UCSD-AML1 (cell line): Measurements from ENCODE around the gene GOLGA1.
"Not testable (repeated sequence)": the region's sequence is repeated elsewhere in the genome, so short reads cannot be mapped to it uniquely, and the experiment has no call there.

Experiments used
- DNase-seq: peaks from one replicate; lab custom pipeline; 2025; ENCODE audit not compliant: unreplicated experiment; lab: John Stamatoyannopoulos, UW

Gene GOLGA1

DNA sequence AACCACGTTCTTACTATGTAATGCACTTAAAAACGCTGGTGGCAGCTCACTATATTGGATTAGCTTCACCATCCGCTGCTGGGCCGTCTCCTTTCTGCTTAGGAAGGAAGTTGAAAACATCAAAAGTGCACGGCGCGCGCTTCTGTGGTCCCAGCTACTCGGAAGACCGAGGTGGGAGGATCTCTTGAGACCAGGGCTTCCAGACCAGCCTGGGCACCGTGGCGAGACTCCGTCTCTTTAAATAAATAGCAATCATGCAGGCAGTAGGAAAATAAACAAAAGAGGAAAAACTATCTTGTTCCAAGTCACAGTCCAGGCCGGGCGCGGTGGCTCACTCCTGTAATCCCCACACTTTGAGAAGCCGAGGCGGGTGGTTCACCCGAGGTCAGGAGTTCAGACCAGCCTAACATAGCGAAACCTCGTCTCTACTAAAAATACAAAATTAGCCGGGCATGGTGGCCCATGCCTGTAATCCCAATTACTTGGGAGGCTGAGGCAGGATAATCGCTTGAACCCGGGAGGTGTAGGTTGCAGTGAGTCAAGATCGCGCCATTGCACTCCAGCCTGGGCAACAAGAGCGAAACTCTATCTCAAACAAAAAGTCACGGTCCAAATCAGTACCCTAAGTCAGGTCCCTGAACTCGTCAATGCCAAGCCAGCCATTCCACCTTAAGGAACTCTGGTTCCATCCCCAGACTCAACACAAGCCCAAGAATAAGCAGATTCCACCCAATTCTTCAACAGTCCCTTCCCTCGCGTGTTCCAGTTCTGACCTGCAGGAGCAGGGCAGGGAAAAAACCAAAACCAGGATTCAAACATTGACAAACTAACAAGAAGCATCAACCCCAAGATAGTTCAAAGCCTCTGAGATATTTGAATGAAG, 1.0 kb upstream of the GOLGA1 start:
- DNase-seq, result peak; percentile 74

- DNase-seq, result no peak
Measured at GRCh38 chr9:124940521-124940893, 376 bp downstream of the GOLGA1 start.

- no peak for DNase-seq
Measured at GRCh38 chr9:124939944-124940343, 939 bp downstream of the GOLGA1 start.

DNA sequence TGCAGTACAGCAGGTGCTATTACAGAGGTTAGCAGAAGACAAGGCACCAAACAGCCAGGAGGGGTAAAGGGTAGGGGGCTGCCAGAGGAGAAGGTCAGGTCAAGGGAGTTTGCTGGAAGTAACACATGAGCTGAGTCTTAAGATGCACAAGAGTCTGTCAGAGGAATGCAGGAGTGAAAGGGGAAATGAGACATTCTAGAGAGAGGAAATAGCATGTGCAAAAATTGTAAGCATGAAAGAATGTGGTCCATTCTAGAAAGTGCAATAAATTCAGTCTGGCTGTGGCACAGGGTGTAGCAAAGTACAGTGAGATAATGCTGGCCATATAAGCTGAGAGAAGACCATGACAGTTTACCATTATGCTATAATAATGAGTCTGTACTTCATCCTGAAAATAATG, 6.6 kb downstream of the GOLGA1 start:
- no peak for DNase-seq

DNA sequence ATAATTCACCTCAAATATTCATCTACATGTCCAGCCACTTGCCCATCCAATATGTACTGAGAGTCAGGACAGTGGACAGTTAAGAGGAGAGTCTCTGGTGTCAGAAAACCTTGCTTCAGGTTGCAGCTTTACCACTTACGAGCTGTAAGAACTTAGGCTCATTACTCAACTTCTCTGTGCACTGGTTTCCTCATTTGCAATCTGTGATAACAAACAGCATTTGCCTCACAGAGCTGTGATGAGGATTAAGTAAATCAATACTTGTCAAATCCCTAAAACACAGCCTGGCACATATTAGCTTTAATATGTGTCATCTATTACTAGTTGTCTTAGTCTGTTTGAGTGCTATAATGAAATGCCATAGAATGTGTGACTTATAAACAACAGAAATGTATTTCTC, 8.6 kb downstream of the GOLGA1 start:
- DNase-seq, result no peak

GRCh38 chr9:124929464-124929863, 11.4 kb downstream of the GOLGA1 start:
- no peak for DNase-seq

- no peak for DNase-seq
Measured at GRCh38 chr9:124928116-124928515, 12.8 kb downstream of the GOLGA1 start.

- not testable (repeated sequence) for DNase-seq
Measured at GRCh38 chr9:124920394-124920793, 20.5 kb downstream of the GOLGA1 start.

DNA sequence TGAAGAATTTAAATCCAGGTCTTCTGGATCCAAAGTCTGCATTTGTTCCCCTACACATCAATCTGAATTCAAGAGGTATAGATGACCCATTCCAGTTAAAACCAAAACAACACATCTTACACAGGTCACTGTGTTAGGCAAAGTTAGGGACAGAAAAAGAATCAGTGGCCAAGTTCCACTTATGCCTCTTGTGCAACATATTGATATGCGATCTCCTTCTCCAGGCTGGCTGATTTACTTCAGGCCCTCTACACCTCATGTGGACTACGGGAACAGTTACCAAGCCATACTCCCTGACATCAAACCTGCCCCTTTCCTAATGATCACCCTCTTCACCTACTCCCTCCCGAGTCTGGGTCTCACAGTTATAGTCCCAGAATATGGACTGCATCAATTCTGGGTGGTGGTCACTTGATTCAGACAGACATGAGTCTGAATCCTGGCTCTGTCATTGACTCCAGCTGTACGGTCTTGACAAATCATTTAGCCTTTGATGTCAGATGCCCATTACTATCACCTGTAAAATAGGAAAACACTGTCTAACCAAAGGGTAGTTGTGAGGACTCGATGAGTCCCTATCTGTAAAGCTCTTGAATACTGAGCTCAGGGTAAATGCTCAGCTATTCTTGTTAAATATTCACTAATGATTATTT, 26.0 kb downstream of the GOLGA1 start:
- DNase-seq, result no peak

GRCh38 chr9:124913378-124913777, 27.5 kb downstream of the GOLGA1 start:
- DNase-seq, result no peak

DNA sequence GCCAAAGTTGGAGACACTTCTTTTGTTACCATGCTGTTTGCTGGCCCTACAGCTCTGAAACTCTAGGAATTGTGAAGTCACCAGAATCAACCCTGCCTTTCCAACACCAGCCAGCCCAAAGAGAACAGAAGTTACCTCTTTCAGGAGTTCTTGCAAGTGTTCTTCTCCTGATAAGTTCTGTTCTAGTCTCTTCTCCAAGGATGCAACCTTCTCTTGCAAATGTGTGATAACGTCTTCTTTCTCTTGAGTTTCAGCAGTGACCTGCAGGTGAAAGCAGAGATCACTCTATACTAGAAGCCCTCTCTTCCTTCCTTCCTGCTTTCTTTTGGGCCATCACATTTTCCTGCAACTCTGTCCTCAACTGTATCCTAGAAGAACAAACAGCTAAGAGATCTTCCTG, 29.1 kb downstream of the GOLGA1 start:
- no peak for DNase-seq

DNA sequence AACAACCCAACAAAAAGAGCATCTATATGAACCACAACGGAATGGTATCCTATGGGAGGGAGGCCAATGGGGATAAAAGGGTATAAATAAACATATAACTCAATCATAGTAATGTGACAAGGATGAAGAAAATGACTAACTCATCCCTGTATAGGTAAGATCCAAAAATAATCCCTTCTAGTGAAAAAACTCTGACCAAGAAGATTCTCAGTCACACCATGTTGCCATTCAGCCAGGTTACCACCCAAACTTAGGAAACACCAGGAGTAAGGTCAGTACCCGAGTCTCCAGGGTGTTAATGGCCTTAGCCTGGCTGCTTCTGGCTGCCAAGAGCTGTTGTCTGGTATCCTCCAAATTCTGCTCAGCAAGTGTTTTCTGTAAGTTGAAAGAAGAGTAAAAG, 32.8 kb downstream of the GOLGA1 start:
- no peak for DNase-seq

DNA sequence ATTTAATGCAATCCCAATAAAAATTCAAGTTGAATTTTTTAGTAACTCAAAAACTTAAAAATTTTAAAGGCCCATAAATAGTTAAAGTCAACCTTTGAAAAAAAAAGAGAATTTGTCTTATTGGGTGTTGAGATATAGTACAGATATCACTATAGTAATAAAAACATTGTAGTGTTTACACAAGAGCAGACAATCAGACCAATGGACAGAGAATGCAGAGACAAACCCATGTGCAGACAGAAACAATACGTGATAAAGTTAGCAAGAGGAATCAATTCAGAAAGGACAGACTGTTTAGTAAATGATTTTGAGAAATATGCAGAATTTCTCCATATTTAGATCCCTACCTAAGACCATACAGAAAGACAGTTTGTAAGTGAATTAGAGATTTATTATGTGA, 33.9 kb downstream of the GOLGA1 start:
- DNase-seq, result no peak

GRCh38 chr9:124899845-124900244, 41.0 kb downstream of the GOLGA1 start:
- DNase-seq, result no peak

GRCh38 chr9:124897570-124898460, 43.1 kb downstream of the GOLGA1 start:
- DNase-seq, result no peak

GRCh38 chr9:124894741-124895170, 46.1 kb downstream of the GOLGA1 start:
- DNase-seq, result peak; percentile 22

GRCh38 chr9:124894035-124894740, 46.7 kb downstream of the GOLGA1 start:
- DNase-seq, result no peak

DNA sequence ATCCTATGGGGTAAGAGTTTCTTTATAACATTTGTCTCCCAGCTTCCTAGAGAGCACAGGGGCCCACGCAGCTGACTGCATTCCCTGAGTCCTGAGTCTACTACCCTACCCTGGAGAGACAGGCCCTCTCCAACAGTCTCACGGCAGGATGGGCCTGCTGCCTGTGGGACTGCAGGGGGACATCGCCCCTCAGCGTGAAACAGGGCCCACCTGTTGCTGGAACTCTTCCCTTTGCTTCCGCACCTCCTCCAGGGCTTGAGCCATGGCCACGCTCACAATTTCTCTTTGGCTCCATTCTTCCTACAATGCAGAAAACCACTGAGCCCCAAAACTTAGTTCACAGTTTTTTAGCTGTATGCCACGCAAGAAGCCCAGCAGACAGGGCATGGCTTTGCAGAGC, 50.7 kb downstream of the GOLGA1 start:
- DNase-seq, result no peak

DNA sequence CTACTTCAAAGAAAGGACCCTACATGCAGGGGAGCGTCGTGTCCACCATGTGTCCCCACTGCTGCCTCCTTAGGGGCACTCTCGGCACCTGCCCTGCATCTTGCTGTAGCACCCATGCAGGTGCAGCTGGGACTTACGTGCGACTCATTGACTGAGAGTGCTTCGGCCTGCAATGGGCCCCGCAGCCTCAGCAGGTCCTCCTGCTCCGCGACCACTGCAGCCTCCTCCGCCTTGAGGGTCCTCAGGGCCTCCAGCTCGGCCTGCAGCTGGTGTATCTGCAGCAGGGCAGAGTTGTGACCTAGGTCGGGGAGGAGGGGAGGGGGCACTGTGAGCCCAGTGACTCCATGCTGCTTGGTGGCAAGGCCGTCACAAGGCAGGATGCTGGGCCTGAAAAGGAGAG, 51.9 kb downstream of the GOLGA1 start:
- no peak for DNase-seq

DNA sequence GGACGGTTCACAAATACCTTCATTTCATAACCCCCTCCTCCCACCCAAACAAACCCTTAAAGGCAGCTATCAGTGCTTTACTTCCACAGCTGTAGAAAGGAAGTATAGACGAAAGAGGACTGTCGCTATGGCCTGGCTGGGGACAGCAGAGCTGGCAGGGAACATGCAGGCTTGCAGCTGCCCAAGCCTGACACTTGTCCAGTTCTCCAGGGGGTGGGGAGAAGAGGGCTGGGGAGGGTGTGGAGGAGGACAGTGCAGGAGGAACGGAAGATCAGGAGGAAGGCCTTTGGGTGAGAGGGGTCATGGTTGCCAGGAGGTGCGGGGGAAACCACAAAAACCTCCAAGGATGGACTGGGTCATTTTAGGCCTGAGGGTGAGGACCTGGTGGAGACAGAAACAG, 53.1 kb downstream of the GOLGA1 start:
- DNase-seq, result no peak
